Upper lobe of right lung (tissue), 1 donor: ENCODE data around the gene CCDC187. TPM values are rescaled to one million over a fixed set of nuclear protein-coding genes. Genes with fewer than 3 reads are reported as not detected.

Experiments used
- ATAC-seq: fragments of 200-7000 bp; cut with Tn5 transposase; one replicate; pipeline ENCODE4 v1.9.1; 2020; ENCODE audit warnings: mild to moderate bottlenecking, moderate library complexity
- DNase-seq: peaks from one replicate; pipeline ENCODE4 v3.0.0-alpha.2; 2020
- H3K27ac ChIP-seq: fragments of 200-600 bp; one replicate; pipeline ENCODE4 v1.8.0; 2022
- H3K27me3 ChIP-seq: fragments of 200-600 bp; one replicate; pipeline ENCODE4 v1.8.0; 2022; ENCODE audit warnings: mild to moderate bottlenecking
- H3K36me3 ChIP-seq: fragments of 200-600 bp; one replicate; pipeline ENCODE4 v1.8.0; 2022
- H3K4me1 ChIP-seq: fragments of 200-600 bp; one replicate; pipeline ENCODE4 v1.8.0; 2022
- H3K4me3 ChIP-seq: fragments of 200-600 bp; one replicate; pipeline ENCODE4 v1.8.0; 2022; ENCODE audit warnings: mild to moderate bottlenecking
- H3K9me3 ChIP-seq: fragments of 200-600 bp; one replicate; pipeline ENCODE4 v1.8.0; 2022
- intact Hi-C: fragments of 100-400 bp; cut with DNase I; formaldehyde crosslinking; loops from one replicate; pipeline ENCODE4 v1.11.0; 2022
- total RNA-seq: library from RNA; stranded (reverse); fragmentation: NEBNext Ultra II Directional; extraction: Animal tissue kit (Norgen Biotek cat#: 25700); gene quantifications from one replicate; pipeline ENCODE4 v1.2.1, GENCODE V29; 2021
- TF ChIP-seq, protein P1 (sequence below): fragments of 200-600 bp; IDR thresholded peaks from one replicate; pipeline ENCODE4 v1.8.0; 2022; ENCODE audit warnings: antibody characterized with exemption
- donor health status: DM: no; HTN: yes; CAD: no; lungs with severe emphysema.

The CCDC187 gene
- total RNA-seq, 1 donor from 2014 or later: 0.09 TPM

DNA sequence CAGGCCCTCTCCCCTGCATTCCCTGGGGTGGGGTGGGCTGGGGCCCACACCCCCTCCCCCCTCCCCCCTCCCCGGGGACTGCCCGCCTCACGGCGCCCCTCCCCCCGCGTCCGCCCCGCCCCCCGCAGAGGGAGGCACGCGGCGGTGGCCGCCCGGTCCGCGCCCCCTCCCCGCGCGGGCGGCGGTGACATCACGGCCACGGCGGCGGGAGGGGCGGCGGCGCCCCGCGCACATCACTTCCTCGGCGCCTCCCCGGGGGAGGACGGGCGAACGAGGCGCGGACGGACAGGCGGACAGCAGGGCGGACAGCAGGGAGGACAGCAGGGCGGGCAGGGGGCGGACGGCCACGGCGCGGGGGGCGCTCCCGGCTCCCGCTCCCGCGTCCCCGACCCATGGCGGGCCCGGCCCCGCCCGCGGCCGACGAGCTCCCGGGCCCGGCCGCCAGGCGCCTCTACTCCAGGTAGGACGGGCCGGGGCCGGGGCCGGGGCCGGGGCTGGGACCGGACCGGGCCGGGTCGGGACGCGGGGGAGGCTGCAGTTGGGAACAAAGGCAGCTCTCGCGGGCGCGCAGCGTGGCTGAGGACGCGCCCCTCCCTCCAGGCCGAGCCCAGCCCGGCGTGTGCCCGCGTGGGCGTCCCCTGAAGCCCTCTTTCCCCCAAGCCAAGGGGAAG, 23.5 kb upstream of the CCDC187 start, which contains the start of gene GPSM1:
Gene GPSM1, plus strand, starts transcription at position 236 of the 671 bp plus-strand sequence. Its CDS starts 157 bp downstream, at position 393.
- ATAC-seq (peak; percentile 45), DNase-seq (no peak)
- Histone ChIP-seq H3K4me3 (peak within 1 kb of the TSS; percentile 69), H3K27ac (peak within 1 kb of the TSS; percentile 88), H3K27me3 (no peaks in the 10 kb centered on the region), H3K36me3 (no peaks in the 10 kb centered on the region), H3K4me1 (peaks cover 22% of the 10 kb centered on the region), H3K9me3 (no peaks in the 10 kb centered on the region)
- intact Hi-C loops: no loop called here
- TF ChIP-seq, protein P1, sequence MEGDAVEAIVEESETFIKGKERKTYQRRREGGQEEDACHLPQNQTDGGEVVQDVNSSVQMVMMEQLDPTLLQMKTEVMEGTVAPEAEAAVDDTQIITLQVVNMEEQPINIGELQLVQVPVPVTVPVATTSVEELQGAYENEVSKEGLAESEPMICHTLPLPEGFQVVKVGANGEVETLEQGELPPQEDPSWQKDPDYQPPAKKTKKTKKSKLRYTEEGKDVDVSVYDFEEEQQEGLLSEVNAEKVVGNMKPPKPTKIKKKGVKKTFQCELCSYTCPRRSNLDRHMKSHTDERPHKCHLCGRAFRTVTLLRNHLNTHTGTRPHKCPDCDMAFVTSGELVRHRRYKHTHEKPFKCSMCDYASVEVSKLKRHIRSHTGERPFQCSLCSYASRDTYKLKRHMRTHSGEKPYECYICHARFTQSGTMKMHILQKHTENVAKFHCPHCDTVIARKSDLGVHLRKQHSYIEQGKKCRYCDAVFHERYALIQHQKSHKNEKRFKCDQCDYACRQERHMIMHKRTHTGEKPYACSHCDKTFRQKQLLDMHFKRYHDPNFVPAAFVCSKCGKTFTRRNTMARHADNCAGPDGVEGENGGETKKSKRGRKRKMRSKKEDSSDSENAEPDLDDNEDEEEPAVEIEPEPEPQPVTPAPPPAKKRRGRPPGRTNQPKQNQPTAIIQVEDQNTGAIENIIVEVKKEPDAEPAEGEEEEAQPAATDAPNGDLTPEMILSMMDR: no peak

DNA sequence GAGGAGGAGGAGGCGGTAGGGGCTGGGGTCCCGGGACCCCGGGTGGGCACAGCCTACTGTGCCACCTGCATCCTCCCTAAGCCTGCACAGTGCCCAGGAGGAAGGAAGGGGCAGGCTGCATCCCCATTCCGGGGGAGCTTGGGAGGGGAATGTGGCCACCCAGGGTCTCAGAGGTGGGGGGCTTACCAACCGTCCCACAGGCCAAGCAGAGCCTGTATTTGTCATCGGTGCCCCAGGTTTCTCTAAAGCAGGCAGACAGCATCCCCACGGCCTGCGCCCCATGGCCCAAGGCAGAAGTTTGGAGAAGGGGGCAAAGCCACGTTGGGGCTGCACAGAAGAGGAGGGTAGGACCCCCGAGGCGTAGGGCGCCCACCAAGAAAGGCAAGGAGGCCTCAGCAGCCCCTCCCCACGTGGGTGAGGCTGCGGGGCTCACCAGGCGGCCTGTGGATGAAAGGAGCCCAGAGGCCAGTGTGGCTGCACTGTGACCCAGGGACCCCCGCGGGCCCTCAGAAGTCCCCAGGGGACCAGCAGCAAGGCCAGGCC, 22.9 kb upstream of the CCDC187 start:
- Histone ChIP-seq H3K4me1 (peaks cover 22% of the 10 kb centered on the region), H3K4me3 (peak overlapping the region; percentile 69), H3K27me3 (no peaks in the 10 kb centered on the region), H3K9me3 (no peaks in the 10 kb centered on the region), H3K27ac (peak overlapping the region; percentile 88), H3K36me3 (no peaks in the 10 kb centered on the region)
- TF ChIP-seq, protein P1: no peak
- ATAC-seq (no peak), DNase-seq (no peak)
- intact Hi-C loops: no loop called here

GRCh38 chr9:136326061-136326760, 22.3 kb upstream of the CCDC187 start:
- DNase-seq (no peak), ATAC-seq (peak; percentile 7)
- peak overlapping the region; percentile 69 for H3K4me3 ChIP-seq
- peak overlapping the region; percentile 88 for H3K27ac ChIP-seq
- H3K36me3 ChIP-seq: no peaks in the 10 kb centered on the region
- intact Hi-C loops: no loop called here
- H3K27me3 ChIP-seq: no peaks in the 10 kb centered on the region
- H3K9me3 ChIP-seq: no peaks in the 10 kb centered on the region
- TF ChIP-seq, protein P1: no peak
- H3K4me1 ChIP-seq: peaks cover 22% of the 10 kb centered on the region

DNA sequence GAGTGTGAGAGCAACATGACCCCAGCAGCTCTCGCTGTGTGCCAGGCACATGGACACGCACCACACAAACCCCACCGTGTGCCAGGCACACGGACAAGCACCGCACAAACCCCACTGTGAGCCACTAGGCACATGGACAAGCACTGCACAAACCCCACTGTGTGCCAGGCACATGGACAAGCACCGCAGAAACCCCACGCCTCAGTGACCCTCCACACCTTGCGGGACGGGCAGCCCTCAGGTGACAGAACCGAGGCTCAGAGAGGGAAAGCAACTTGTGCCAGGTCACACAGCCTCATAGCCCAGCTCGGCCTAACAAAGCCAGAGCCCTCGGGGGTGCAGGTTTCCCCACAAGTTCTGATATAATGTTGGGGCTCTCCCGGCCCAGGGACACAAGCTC, 21.5 kb upstream of the CCDC187 start:
- ATAC-seq (no peak), DNase-seq (no peak)
- Histone ChIP-seq H3K4me1 (peaks cover 22% of the 10 kb centered on the region), H3K27ac (peak overlapping the region; percentile 80), H3K36me3 (no peaks in the 10 kb centered on the region), H3K27me3 (no peaks in the 10 kb centered on the region), H3K4me3 (no peak overlapping the region), H3K9me3 (no peaks in the 10 kb centered on the region)
- TF ChIP-seq, protein P1: no peak
- intact Hi-C loops: no loop called here

GRCh38 chr9:136324501-136325300, 20.8 kb upstream of the CCDC187 start:
- Histone ChIP-seq H3K27me3 (no peaks in the 10 kb centered on the region), H3K27ac (peak overlapping the region; percentile 80), H3K9me3 (no peaks in the 10 kb centered on the region), H3K36me3 (no peaks in the 10 kb centered on the region), H3K4me1 (peaks cover 22% of the 10 kb centered on the region), H3K4me3 (no peak overlapping the region)
- TF ChIP-seq, protein P1: no peak
- ATAC-seq (peak; percentile 70), DNase-seq (peak; percentile 83)
- intact Hi-C loops: no loop called here
